KOPT-K1 (cell line): ENCODE measurements around the gene KRTAP3-3.

ENCODE experiments used
- H3K27ac ChIP-seq: fragments of 200-600 bp; sonication (generic); 2 replicates; pipeline ENCODE4 v1.5.1; 2016; ENCODE audit warnings: antibody characterized with exemption, mild to moderate bottlenecking, low read depth, low read length; ENCODE audit not compliant: poor library complexity, severe bottlenecking
- H3K36me3 ChIP-seq: fragments of 200-600 bp; sonication (generic); 2 replicates; pipeline ENCODE4 v1.5.1; 2017; ENCODE audit warnings: antibody characterized with exemption, mild to moderate bottlenecking, low read length, moderate library complexity; ENCODE audit not compliant: insufficient read depth
- H3K9me3 ChIP-seq: fragments of 200-600 bp; sonication (generic); 2 replicates; pipeline ENCODE4 v1.5.1; 2017; ENCODE audit warnings: antibody characterized with exemption, low read length, mild to moderate bottlenecking; ENCODE audit not compliant: insufficient read depth, poor library complexity, severe bottlenecking

KRTAP3-3 gene

GRCh38 chr17:40986920-40987319 is 7.0 kb downstream of the KRTAP3-3 start:
- H3K9me3 ChIP-seq, result peaks cover 3% of the 10 kb centered on the region
- no peak overlapping the region for H3K27ac ChIP-seq
- no peaks in the 10 kb centered on the region for H3K36me3 ChIP-seq

DNA sequence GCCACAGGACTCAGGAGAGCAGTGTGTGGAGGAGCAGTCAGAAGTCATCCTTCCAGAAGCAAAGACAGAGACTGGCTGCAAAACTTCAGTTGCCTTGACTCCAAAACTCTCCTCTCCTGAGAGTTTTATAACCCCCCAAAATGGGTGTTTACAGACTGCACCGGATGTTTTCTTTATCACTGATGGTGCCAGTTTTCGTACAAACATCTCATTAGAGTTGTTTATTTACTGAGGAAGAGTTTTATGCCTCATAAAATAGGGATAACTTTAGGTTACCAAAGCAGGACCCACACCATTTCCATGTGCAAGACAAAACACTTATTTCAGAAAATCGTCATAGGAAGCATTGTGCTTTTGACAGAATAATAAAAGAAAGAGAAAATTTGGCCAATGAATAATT is 9.7 kb downstream of the KRTAP3-3 start, which contains the start of gene KRT40:
Gene KRT40 (minus strand): TSS at position 101 of the 400 bp plus-strand sequence. CDS start 53 bp downstream, at position 48.
- H3K27ac ChIP-seq, result no peak within 1 kb of the TSS
- no peaks in the 10 kb centered on the region for H3K9me3 ChIP-seq
- H3K36me3 ChIP-seq, result no peaks in the 10 kb centered on the region

DNA sequence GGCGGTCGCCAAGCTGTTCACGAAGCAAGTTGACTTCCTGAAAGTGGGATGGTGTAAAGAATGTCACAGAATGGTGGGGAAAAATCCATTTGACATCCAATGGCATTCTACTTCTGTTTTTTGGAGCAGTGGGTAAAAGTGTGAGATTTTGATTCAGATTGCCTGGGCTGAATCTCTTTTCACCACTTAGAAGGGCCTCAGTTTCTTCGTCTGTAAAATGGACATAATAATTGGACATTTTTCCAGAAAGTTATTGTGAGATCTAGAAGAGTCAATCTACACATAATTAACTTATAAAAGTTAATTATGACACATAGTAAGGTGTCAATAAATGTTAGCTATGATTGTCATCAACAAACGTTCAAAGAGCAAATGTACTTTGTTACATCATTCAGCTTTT is 12.8 kb downstream of the KRTAP3-3 start:
- Histone ChIP-seq H3K36me3 (no peaks in the 10 kb centered on the region), H3K9me3 (no peaks in the 10 kb centered on the region), H3K27ac (no peak overlapping the region)

DNA sequence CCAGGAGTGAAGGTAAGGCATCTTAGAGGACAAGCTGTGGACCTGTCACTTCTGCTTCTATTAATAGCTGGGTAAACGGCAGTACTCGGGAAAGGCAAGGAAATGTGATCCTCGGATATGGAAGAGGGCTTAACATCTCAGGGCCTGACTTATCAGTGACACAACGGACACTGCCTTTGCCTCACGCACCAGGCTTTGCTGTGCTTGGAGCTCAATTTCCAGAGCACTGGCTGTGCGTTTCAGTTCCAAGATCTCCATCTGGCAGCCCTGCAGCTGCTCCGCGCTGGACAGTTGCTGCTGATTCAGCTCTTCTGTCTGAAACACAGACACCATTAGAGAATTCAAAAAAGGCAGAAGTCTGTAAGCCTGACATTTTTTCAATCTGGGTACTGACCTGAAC is 13.4 kb downstream of the KRTAP3-3 start:
- Histone ChIP-seq H3K9me3 (no peaks in the 10 kb centered on the region), H3K36me3 (no peaks in the 10 kb centered on the region), H3K27ac (no peak overlapping the region)

- Histone ChIP-seq H3K9me3 (no peaks in the 10 kb centered on the region), H3K27ac (no peak overlapping the region), H3K36me3 (no peaks in the 10 kb centered on the region)
These were observed 13.8 kb downstream of the KRTAP3-3 start for GRCh38 chr17:40980117-40980516.

GRCh38 chr17:40978575-40979151 is 15.3 kb downstream of the KRTAP3-3 start:
- H3K36me3 ChIP-seq, result no peaks in the 10 kb centered on the region
- H3K27ac ChIP-seq, result no peak overlapping the region
- H3K9me3 ChIP-seq, result no peaks in the 10 kb centered on the region

GRCh38 chr17:40975516-40975915 is 18.4 kb downstream of the KRTAP3-3 start:
- Histone ChIP-seq H3K9me3 (no peaks in the 10 kb centered on the region), H3K36me3 (no peaks in the 10 kb centered on the region), H3K27ac (no peak overlapping the region)

DNA sequence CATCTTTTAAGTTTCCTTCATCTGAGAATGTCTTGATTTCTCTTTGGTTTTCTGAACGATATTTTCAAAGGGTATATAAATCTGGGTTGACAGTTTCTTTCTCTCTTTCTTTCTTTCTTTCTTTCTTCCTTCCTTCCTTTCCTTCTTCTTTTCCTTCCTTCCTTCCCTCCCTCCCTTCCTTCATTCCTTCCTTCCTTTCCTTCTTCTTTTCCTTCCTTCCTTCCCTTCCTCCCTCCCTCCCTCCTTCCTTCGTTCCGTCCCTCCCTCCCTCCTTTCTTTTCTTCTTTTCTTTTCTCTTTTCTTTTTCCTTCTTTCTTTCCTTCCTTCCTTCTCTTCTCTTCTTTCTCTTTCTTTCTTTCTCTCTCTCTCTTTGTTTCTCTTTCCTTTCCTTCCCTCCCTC is 19.6 kb downstream of the KRTAP3-3 start:
- no peaks in the 10 kb centered on the region for H3K36me3 ChIP-seq
- no peaks in the 10 kb centered on the region for H3K9me3 ChIP-seq
- no peak overlapping the region for H3K27ac ChIP-seq

GRCh38 chr17:40967582-40967981 is 26.4 kb downstream of the KRTAP3-3 start:
- no peaks in the 10 kb centered on the region for H3K9me3 ChIP-seq
- H3K27ac ChIP-seq, result no peak overlapping the region

GRCh38 chr17:40966848-40967247 is 27.1 kb downstream of the KRTAP3-3 start, which contains the start of gene KRT39:
TSS of gene KRT39 (minus strand) at chr17:40966948. CDS start at chr17:40966856, 92 bp downstream.
- Histone ChIP-seq H3K27ac (no peak within 1 kb of the TSS), H3K9me3 (no peaks in the 10 kb centered on the region), H3K36me3 (no peaks in the 10 kb centered on the region)

More at GRCh38 chr17:40967582-40967981, 26.4 kb downstream of the KRTAP3-3 start:
- H3K36me3 ChIP-seq, result no peaks in the 10 kb centered on the region

GRCh38 chr17:40963838-40964237 is 30.1 kb downstream of the KRTAP3-3 start:
- H3K36me3 ChIP-seq, result no peaks in the 10 kb centered on the region
- H3K27ac ChIP-seq, result no peak overlapping the region
- no peaks in the 10 kb centered on the region for H3K9me3 ChIP-seq

- H3K27ac ChIP-seq, result no peak overlapping the region
- H3K9me3 ChIP-seq, result no peaks in the 10 kb centered on the region
- no peaks in the 10 kb centered on the region for H3K36me3 ChIP-seq
These were observed 31.9 kb downstream of the KRTAP3-3 start for GRCh38 chr17:40962059-40962561.

DNA sequence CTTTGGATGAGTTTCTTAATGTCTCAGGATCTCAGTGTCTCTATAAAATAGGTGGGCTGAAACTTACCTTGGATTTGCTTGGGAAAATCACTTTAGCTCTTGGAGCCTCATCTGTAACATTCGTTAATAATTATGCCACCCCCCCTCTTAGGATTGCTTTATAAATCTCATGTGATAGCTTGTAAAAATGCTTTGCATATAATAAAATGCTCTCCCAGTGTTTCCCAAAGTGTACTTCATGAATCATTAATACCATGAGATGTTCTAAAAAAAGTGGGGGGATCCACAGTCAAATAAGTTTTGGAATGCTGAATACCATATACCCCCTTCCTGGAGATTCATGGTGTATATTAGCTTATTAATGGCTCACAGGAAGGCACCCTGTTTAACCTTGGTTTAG is 32.4 kb downstream of the KRTAP3-3 start:
- Histone ChIP-seq H3K9me3 (no peaks in the 10 kb centered on the region), H3K36me3 (no peaks in the 10 kb centered on the region), H3K27ac (no peak overlapping the region)

- no peak overlapping the region for H3K27ac ChIP-seq
- H3K9me3 ChIP-seq, result no peaks in the 10 kb centered on the region
- no peaks in the 10 kb centered on the region for H3K36me3 ChIP-seq
These were observed 33.8 kb downstream of the KRTAP3-3 start for GRCh38 chr17:40960144-40960543.

- H3K27ac ChIP-seq, result no peak overlapping the region
- no peaks in the 10 kb centered on the region for H3K9me3 ChIP-seq
- H3K36me3 ChIP-seq, result no peaks in the 10 kb centered on the region
These were observed 35.6 kb downstream of the KRTAP3-3 start for GRCh38 chr17:40958086-40958953.
